Sigmoid colon (tissue), 7 donors: Measurements from ENCODE around the gene LSR. TPM values are rescaled to one million over a fixed set of nuclear protein-coding genes. Genes with fewer than 3 reads are reported as not detected.

ENCODE experiments used
- DNase-seq: peaks from one replicate; pipeline ENCODE4 v3.0.0-alpha.2; 2019
- H3K27ac ChIP-seq, 4 donors: fragments of 200-600 bp; sonication (generic); one replicate each; pipeline ENCODE4 v1.5.1; 2016 to 2019; ENCODE audit warnings: mild to moderate bottlenecking in 1 of 4
- H3K27me3 ChIP-seq, 3 donors: fragments of 200-600 bp; sonication (generic); one replicate each; pipeline ENCODE4 v1.5.1; 2019; ENCODE audit warnings: mild to moderate bottlenecking in 1 of 3
- H3K36me3 ChIP-seq, 4 donors: fragments of 200-600 bp; sonication (generic); one replicate each; pipeline ENCODE4 v1.5.1; 2016 to 2019
- H3K4me1 ChIP-seq, 4 donors: fragments of 200-600 bp; sonication (generic); one replicate each; pipeline ENCODE4 v1.5.1; 2017 to 2019
- H3K4me3 ChIP-seq, 4 donors: fragments of 200-600 bp; sonication (generic); one replicate each; pipeline ENCODE4 v1.5.1; 2017 to 2019; ENCODE audit warnings: mild to moderate bottlenecking in 2 of 4, moderate library complexity in 1 of 4
- H3K9me3 ChIP-seq, 4 donors: fragments of 200-600 bp in 3 of 4; sonication (generic) in 3 of 4; one replicate each; pipeline versions ENCODE4 v1.5.1 to v1.6.1; 2013 to 2019
- EP300 ChIP-seq, 4 donors: sonication (generic); formaldehyde crosslinking; IDR thresholded peaks; one replicate each; pipeline ENCODE4 v1.6.1; 2017; ENCODE audit warnings: antibody characterized with exemption in 4 of 4
- POLR2A ChIP-seq, 2 donors: fragments of 450-650 bp; IDR thresholded peaks; one replicate each; pipeline ENCODE4 v1.6.1; 2016; ENCODE audit warnings: antibody characterized with exemption in 2 of 2, mild to moderate bottlenecking in 2 of 2, moderate library complexity in 2 of 2
- POLR2AphosphoS5 ChIP-seq, 4 donors: sonication (generic); formaldehyde crosslinking; IDR thresholded peaks; one replicate each; pipeline ENCODE4 v1.6.1; 2017; ENCODE audit warnings: antibody characterized with exemption in 4 of 4
- WGBS, 2 donors: extraction: QIAGEN DNeasy Blood & Tissue Kit; methylation state at CpG; one replicate each; pipeline ENCODE4 v1.1.7; 2013; 5-methylcytosine and 5-hydroxymethylcytosine counted together
- intact Hi-C: fragments of 100-400 bp; cut with DNase I; formaldehyde crosslinking; loops from one replicate; pipeline ENCODE4 v1.15.1; 2023
- polyA plus RNA-seq, 3 donors: library from polyadenylated mRNA; stranded (reverse); fragments of 200-250 nt; gene quantifications; one replicate each; pipeline ENCODE4 v1.2.3, GENCODE V29; 2013
- total RNA-seq, 4 donors: library from RNA; depleted of rRNA; stranded (reverse); fragments of >200 nt; gene quantifications; one replicate each; pipeline ENCODE4 v1.1.0, GENCODE V29; 2016
- TF ChIP-seq, protein P1 (sequence below), 4 experiments: fragments of 450-650 bp in 3 of 4; fragments of 200-600 bp in 1 of 4; IDR thresholded peaks; one replicate each; pipeline ENCODE4 v1.5.1; 2016 to 2019; ENCODE audit warnings: antibody characterized with exemption in 4 of 4, mild to moderate bottlenecking in 3 of 4, moderate library complexity in 2 of 4
- donor health status: healthy with polysubstance abuse.
- donor health status: Bipolar disorder and iron deficiency.
- donor health status: healthy.

LSR gene
- total and polyA plus RNA-seq, 7 donors, result 0.68 to 218 (median 3.6) TPM

DNA sequence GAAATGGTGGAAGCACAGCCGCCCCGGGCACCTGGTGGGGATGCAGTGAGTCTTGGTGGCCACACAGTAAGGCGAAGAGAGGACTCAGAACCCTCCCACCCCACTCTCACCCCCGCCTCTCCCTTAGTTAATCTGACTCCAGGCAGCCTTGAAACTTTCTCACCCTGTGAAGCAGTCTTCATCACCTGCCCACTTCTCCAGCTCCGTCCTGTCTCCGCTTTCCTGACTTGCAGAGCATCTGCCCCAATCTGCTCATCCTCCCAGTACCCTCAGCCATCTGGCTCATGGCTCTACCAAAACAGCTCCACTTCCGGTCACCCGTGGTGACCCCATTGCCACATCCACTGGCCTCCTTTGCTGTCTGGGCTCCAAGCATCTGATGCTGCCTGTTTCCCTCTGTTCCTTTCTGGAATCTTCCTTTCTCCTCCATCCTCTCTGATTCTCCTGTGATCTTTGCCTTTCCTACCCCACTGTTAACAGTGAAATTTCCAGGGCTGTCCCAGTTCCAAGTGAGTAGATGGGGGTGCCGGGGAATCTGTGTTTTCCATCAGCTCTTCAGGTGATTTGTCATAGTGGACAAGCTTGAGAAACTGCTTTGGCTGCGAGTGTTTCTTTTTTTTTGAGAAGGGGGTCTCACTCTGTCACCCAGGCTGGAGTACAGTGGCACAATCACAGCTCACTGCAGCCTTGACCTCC is 24.3 kb downstream of the LSR start:
- Histone ChIP-seq H3K4me3 (no peak overlapping the region), H3K9me3 (no peaks in the 10 kb centered on the region), H3K4me1 (peaks cover 0 to 12% (median 10%) of the 10 kb centered on the region in 4 donors), H3K36me3 (peaks cover 9 to 80% (median 48%) of the 10 kb centered on the region in 4 donors), H3K27ac (no peak overlapping the region), H3K27me3 (no peaks in the 10 kb centered on the region)
- DNase-seq, result no peak
- TF ChIP-seq EP300 (IDR thresholded peaks at IDR 0.05), result no peak
- TF ChIP-seq, protein P1, sequence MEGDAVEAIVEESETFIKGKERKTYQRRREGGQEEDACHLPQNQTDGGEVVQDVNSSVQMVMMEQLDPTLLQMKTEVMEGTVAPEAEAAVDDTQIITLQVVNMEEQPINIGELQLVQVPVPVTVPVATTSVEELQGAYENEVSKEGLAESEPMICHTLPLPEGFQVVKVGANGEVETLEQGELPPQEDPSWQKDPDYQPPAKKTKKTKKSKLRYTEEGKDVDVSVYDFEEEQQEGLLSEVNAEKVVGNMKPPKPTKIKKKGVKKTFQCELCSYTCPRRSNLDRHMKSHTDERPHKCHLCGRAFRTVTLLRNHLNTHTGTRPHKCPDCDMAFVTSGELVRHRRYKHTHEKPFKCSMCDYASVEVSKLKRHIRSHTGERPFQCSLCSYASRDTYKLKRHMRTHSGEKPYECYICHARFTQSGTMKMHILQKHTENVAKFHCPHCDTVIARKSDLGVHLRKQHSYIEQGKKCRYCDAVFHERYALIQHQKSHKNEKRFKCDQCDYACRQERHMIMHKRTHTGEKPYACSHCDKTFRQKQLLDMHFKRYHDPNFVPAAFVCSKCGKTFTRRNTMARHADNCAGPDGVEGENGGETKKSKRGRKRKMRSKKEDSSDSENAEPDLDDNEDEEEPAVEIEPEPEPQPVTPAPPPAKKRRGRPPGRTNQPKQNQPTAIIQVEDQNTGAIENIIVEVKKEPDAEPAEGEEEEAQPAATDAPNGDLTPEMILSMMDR (IDR thresholded peaks at IDR 0.05), result no peak
- TF ChIP-seq POLR2A (IDR thresholded peaks at IDR 0.05), result no peak
- no peak for TF ChIP-seq POLR2AphosphoS5 (IDR thresholded peaks at IDR 0.05)
- 87 to 90% methylated on average over 10 of the region's 10 CpGs for WGBS, 2 donors
- intact Hi-C loops, result no loop called here

DNA sequence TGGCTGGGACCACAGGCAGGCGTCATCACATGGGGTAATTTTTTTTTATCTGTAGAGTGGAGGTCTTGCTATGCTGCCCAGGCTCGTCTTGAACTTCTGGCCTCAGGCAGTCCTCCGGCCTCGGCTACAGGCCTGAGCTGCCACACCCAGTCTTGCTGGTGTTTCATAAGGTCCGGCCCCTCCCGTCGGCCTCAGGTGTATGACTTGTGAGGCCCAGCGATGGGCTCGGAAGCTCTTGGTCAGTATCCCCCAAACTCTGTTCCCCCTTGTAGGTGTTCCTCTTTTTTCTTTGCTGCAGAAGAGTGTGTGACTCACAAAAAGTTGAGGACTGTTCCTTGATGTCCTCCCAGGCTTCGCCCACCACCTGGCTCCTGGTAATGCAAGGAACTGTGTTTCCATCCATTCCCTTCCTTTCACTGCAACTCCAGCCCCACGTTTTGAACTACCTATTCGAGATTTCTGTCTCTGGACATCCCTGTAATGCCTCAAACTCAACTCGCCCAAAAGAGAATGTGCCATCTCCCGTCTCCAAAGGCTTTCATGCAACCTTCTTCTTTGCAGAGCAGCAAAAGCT is 25.0 kb downstream of the LSR start:
- peaks cover 0 to 12% (median 10%) of the 10 kb centered on the region in 4 donors for H3K4me1 ChIP-seq
- H3K27me3 ChIP-seq, result no peaks in the 10 kb centered on the region
- H3K36me3 ChIP-seq, result peaks cover 9 to 87% (median 51%) of the 10 kb centered on the region in 4 donors
- TF ChIP-seq, protein P1 (IDR thresholded peaks at IDR 0.05), result no peak
- no peak for TF ChIP-seq EP300 (IDR thresholded peaks at IDR 0.05)
- TF ChIP-seq POLR2A (IDR thresholded peaks at IDR 0.05), result no peak
- no peak for TF ChIP-seq POLR2AphosphoS5 (IDR thresholded peaks at IDR 0.05)
- intact Hi-C loops, result no loop called here
- no peak overlapping the region for H3K4me3 ChIP-seq
- no peak overlapping the region for H3K27ac ChIP-seq
- WGBS, 2 donors, result 64 to 83% methylated on average over 14 of the region's 14 CpGs
- H3K9me3 ChIP-seq, result no peaks in the 10 kb centered on the region
- DNase-seq, result no peak

DNA sequence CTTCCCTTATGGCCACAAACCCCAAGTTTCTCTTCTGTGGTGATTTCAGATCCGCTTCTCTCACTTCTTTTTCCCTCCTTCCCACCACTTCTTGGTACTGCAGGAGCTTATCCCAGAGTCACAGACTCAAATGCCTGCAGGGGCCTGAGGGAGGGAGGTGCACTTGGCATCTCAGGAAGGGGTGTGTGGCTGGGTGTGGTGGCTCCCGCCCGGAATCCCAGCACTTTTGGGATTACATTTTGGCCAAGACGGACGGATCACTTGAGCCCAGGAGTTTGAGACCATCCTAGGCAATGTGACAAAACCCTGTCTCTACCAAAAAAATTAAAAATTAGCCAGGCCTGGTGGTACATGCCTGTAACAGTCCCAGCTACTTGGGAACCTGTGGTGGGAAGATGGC is 25.5 kb downstream of the LSR start:
- no peak for DNase-seq
- Histone ChIP-seq H3K4me3 (no peak overlapping the region), H3K27ac (no peak overlapping the region), H3K9me3 (no peaks in the 10 kb centered on the region), H3K27me3 (no peaks in the 10 kb centered on the region), H3K36me3 (peaks cover 14 to 92% (median 55%) of the 10 kb centered on the region in 4 donors), H3K4me1 (peaks cover 0 to 11% (median 10%) of the 10 kb centered on the region in 4 donors)
- TF ChIP-seq POLR2A (IDR thresholded peaks at IDR 0.05), result no peak
- TF ChIP-seq, protein P1 (IDR thresholded peaks at IDR 0.05), result no peak
- intact Hi-C loops, result no loop called here
- WGBS, 2 donors, result 77 to 85% methylated on average over 5 of the region's 5 CpGs

DNA sequence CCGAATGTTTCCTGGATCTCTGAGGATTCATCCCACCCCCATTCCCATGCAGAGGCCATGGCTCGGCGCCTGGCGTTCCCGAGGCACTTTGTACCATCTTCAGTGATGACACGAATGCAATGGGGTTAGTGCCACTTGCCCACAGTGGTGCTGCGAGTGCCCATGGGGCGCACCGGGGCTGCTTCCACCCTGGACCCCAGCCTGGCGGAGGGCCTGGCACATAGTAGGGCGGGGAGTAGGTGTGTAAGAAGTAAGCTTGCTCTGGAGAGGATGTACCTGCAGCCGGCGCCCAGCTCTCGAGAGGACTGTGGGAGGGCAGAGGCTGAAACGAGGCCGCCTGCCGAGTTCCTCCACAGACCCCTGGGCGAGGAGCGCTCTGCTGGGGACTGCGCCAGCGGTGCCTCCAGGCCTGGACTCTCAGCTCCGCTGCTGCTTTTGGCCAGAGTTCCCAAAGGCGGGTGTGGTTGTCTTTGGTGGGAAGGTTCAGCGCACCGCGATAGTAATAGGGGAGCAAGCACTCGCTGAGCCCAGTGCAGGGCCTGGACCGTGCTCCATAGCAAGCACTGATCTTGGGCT is 28.0 kb downstream of the LSR start:
- DNase-seq, result no peak
- H3K36me3 ChIP-seq, result peaks cover 16 to 78% (median 43%) of the 10 kb centered on the region in 4 donors
- intact Hi-C loops, result no loop called here
- H3K27ac ChIP-seq, result no peak overlapping the region
- H3K9me3 ChIP-seq, result no peaks in the 10 kb centered on the region
- peaks cover 0 to 2% (median 0%) of the 10 kb centered on the region in 3 donors for H3K27me3 ChIP-seq
- H3K4me3 ChIP-seq, result no peak overlapping the region
- no peaks in the 10 kb centered on the region for H3K4me1 ChIP-seq
- 94 to 96% methylated on average over 28 of the region's 28 CpGs for WGBS, 2 donors
- TF ChIP-seq EP300 (IDR thresholded peaks at IDR 0.05), result no peak
- TF ChIP-seq, protein P1 (IDR thresholded peaks at IDR 0.05), result no peak
- no peak for TF ChIP-seq POLR2AphosphoS5 (IDR thresholded peaks at IDR 0.05)
- no peak for TF ChIP-seq POLR2A (IDR thresholded peaks at IDR 0.05)
